PC-3 (cell line): ENCODE results near the gene IFNGR2. TPM values are rescaled to one million over a fixed set of nuclear protein-coding genes. Genes with fewer than 3 reads are reported as not detected.
"Not testable (repeated sequence)": the region's sequence is repeated elsewhere in the genome, so short reads cannot be mapped to it uniquely, and the experiment has no call there.

Source experiments
- ATAC-seq: fragments of 200-7000 bp; cut with Tn5 transposase; 2 replicates; pipeline ENCODE4 v1.9.1; 2020; ENCODE audit warnings: mild to moderate bottlenecking, moderate library complexity
- BruUV-seq: library from RNA; stranded (reverse); fragments of 400-500 nt; replicated peaks from 2 replicates; lab custom pipeline; 2021; lab: Mats Ljungman, UMichigan
- CTCF ChIA-PET: fragments of 300-600 bp; sonication (Branson Sonifier 250); formaldehyde crosslinking; loops from one replicate; lab custom pipeline; 2022; ENCODE audit warnings: antibody characterized with exemption; lab: Charles Lee
- POLR2A ChIA-PET: fragments of 300-600 bp; sonication (Branson Sonifier 250); formaldehyde crosslinking; loops from one replicate; lab custom pipeline; 2022; ENCODE audit warnings: antibody characterized with exemption; ENCODE audit not compliant: unreplicated experiment; lab: Charles Lee
- DNase-seq: peaks from one replicate; pipeline ENCODE4 v3.0.0-alpha.2; 2015
- H2AFZ ChIP-seq: fragments of 300-600 bp; sonication (generic); 2 replicates; pipeline ENCODE4 v1.6.0; 2016; ENCODE audit warnings: antibody characterized with exemption, low read length
- H3F3A ChIP-seq: fragments of 300-600 bp; sonication (generic); one replicate; pipeline ENCODE4 v1.6.0; 2017; ENCODE audit warnings: antibody characterized with exemption, low read length, control low read depth, mild to moderate bottlenecking; ENCODE audit not compliant: unreplicated experiment
- H3K27ac ChIP-seq: fragments of 300-600 bp; sonication (generic); 2 replicates; pipeline ENCODE4 v1.5.1; 2016; ENCODE audit warnings: mild to moderate bottlenecking, low read length
- H3K27me3 ChIP-seq: fragments of 300-600 bp; sonication (generic); 2 replicates; pipeline ENCODE4 v1.6.1; 2016; ENCODE audit warnings: low read length, mixed read lengths
- H3K36me3 ChIP-seq: fragments of 300-600 bp; sonication (generic); 2 replicates; pipeline ENCODE4 v1.6.1; 2016; ENCODE audit warnings: low read depth, mixed run types, low read length, mixed read lengths
- H3K4me1 ChIP-seq: fragments of 300-600 bp; sonication (generic); 2 replicates; pipeline ENCODE4 v1.5.1; 2016; ENCODE audit warnings: low read length; ENCODE audit not compliant: insufficient read depth
- H3K4me2 ChIP-seq: fragments of 300-600 bp; sonication (generic); 2 replicates; pipeline ENCODE4 v1.6.0; 2016; ENCODE audit warnings: low read length
- H3K4me3 ChIP-seq: fragments of 300-600 bp; sonication (generic); 2 replicates; pipeline ENCODE4 v1.5.1; 2016; ENCODE audit warnings: mild to moderate bottlenecking, low read length, mixed read lengths
- H3K79me2 ChIP-seq: fragments of 300-600 bp; sonication (generic); 2 replicates; pipeline ENCODE4 v1.6.1; 2017; ENCODE audit warnings: low read length, mixed read lengths
- H3K9ac ChIP-seq: fragments of 300-600 bp; sonication (generic); 2 replicates; pipeline ENCODE4 v1.6.0; 2016; ENCODE audit warnings: mild to moderate bottlenecking, low read length
- H3K9me2 ChIP-seq: fragments of 300-600 bp; sonication (generic); replicated peaks from 2 replicates; pipeline ENCODE4 v1.6.1; 2016; ENCODE audit warnings: mixed run types, low read length, mixed read lengths
- H3K9me3 ChIP-seq: fragments of 300-600 bp; sonication (generic); 2 replicates; pipeline ENCODE4 v1.6.1; 2016; ENCODE audit warnings: low read length, mixed read lengths
- H4K20me1 ChIP-seq: fragments of 300-600 bp; sonication (generic); 2 replicates; pipeline ENCODE4 v1.6.1; 2016; ENCODE audit warnings: low read length, mixed read lengths
- CTCF ChIP-seq: fragments of 300-600 bp; sonication (generic); conservative IDR thresholded peaks from 2 replicates; pipeline ENCODE4 v1.5.1; 2017; ENCODE audit warnings: antibody characterized with exemption, low read depth, mild to moderate bottlenecking, low read length
- EZH2 ChIP-seq: fragments of 300-600 bp; sonication (generic); IDR thresholded peaks from one replicate; pipeline ENCODE4 v1.6.1; 2017; ENCODE audit warnings: antibody characterized with exemption, mild to moderate bottlenecking, low read length; ENCODE audit not compliant: unreplicated experiment
- EZH2phosphoT487 ChIP-seq: fragments of 300-600 bp; sonication (generic); IDR thresholded peaks from 2 replicates; pipeline ENCODE4 v1.6.1; 2018; ENCODE audit warnings: mild to moderate bottlenecking, antibody characterized with exemption, low read length, borderline replicate concordance
- intact Hi-C: fragments of 100-400 bp; cut with micrococcal nuclease; formaldehyde crosslinking; loops from 2 replicates; pipeline ENCODE4 v1.9.0; 2023
- total RNA-seq: library from RNA; depleted of rRNA; stranded (reverse); fragments of >200 nt; gene quantifications from 2 replicates; pipeline ENCODE4 v1.2.3, GENCODE V29; 2014

IFNGR2 gene
- total RNA-seq, 1 experiment from 2014 or later: 37.8 TPM

GRCh38 chr21:33411949-33412430 is 8.8 kb downstream of the IFNGR2 start:
- no peaks in the 10 kb centered on the region for H3K27me3 ChIP-seq
- H3K9me3 ChIP-seq: no peaks in the 10 kb centered on the region
- ChIA-PET POLR2A (no interaction called here), CTCF (no interaction called here)
- H3K27ac ChIP-seq: no peak overlapping the region
- no peaks in the 10 kb centered on the region for H3K9me2 ChIP-seq
- intact Hi-C loops: no loop called here
- H3K36me3 ChIP-seq: peaks cover 31% of the 10 kb centered on the region
- H3K9ac ChIP-seq: no peak overlapping the region
- no peak overlapping the region for H2AFZ ChIP-seq
- H3K4me3 ChIP-seq: no peak overlapping the region
- H3K79me2 ChIP-seq: peaks cover 77% of the 10 kb centered on the region
- ATAC-seq (no peak), DNase-seq (no peak)
- no peaks in the 10 kb centered on the region for H3F3A ChIP-seq
- H3K4me2 ChIP-seq: no peak overlapping the region
- peaks cover 14% of the 10 kb centered on the region for H3K4me1 ChIP-seq
- no TSS peak for BruUV-seq
- 0 out of 2 replicates have a peak, but pooled peaks cover 3% of the 10 kb centered on the region for H4K20me1 ChIP-seq
- TF ChIP-seq CTCF: no peak
- no peak for TF ChIP-seq EZH2
- TF ChIP-seq EZH2phosphoT487: no peak

GRCh38 chr21:33412439-33412831 is 9.2 kb downstream of the IFNGR2 start:
- peaks cover 27% of the 10 kb centered on the region for H3K36me3 ChIP-seq
- H3K9me2 ChIP-seq, H3K27ac ChIP-seq, H4K20me1 ChIP-seq, intact Hi-C loops, H3K9ac ChIP-seq, CTCF ChIA-PET, H2AFZ ChIP-seq, H3F3A ChIP-seq, H3K9me3 ChIP-seq, POLR2A ChIA-PET, DNase-seq, H3K4me3 ChIP-seq, ATAC-seq, H3K4me2 ChIP-seq, H3K27me3 ChIP-seq, BruUV-seq: not testable (repeated sequence)
- peaks cover 73% of the 10 kb centered on the region for H3K79me2 ChIP-seq
- H3K4me1 ChIP-seq: peaks cover 19% of the 10 kb centered on the region

GRCh38 chr21:33412832-33413519 is 9.8 kb downstream of the IFNGR2 start:
- BruUV-seq: no TSS peak
- no peak overlapping the region for H2AFZ ChIP-seq
- no peak overlapping the region for H3K9ac ChIP-seq
- H3K4me3 ChIP-seq: no peak overlapping the region
- DNase-seq (no peak), ATAC-seq (no peak)
- intact Hi-C loops: no loop called here
- no peaks in the 10 kb centered on the region for H3K9me3 ChIP-seq
- no peak overlapping the region for H3K4me2 ChIP-seq
- no peaks in the 10 kb centered on the region for H4K20me1 ChIP-seq
- no peaks in the 10 kb centered on the region for H3F3A ChIP-seq
- ChIA-PET CTCF (no interaction called here), POLR2A (interaction anchor here (0.5 kb wide), 1 partner anchor 67 kb away, joined by 6 read pairs; the partner anchor contains the start of gene TMEM50B)
- H3K36me3 ChIP-seq: peaks cover 27% of the 10 kb centered on the region
- no peaks in the 10 kb centered on the region for H3K9me2 ChIP-seq
- no peak overlapping the region for H3K27ac ChIP-seq
- TF ChIP-seq EZH2phosphoT487 (no peak), CTCF (no peak), EZH2 (no peak)
- H3K79me2 ChIP-seq: peaks cover 69% of the 10 kb centered on the region
- no peaks in the 10 kb centered on the region for H3K27me3 ChIP-seq
- H3K4me1 ChIP-seq: peaks cover 20% of the 10 kb centered on the region
